Ishikawa (cell line): ENCODE data around the gene ANXA7.

Source experiments
- CEBPB ChIP-seq: IDR thresholded peaks from 2 replicates; pipeline ENCODE4 v1.6.1; 2012
- CREB1 ChIP-seq: IDR thresholded peaks from 2 replicates; pipeline ENCODE4 v1.6.1; 2012; ENCODE audit warnings: low read depth
- EGR1 ChIP-seq: IDR thresholded peaks from 2 replicates; pipeline ENCODE4 v1.6.1; 2012
- EP300 ChIP-seq: IDR thresholded peaks from 2 replicates; pipeline ENCODE4 v1.6.1; 2012; ENCODE audit warnings: borderline replicate concordance
- FOXM1 ChIP-seq: IDR thresholded peaks from 2 replicates; pipeline ENCODE4 v1.6.1; 2012; ENCODE audit warnings: low read depth, borderline replicate concordance
- MAX ChIP-seq: IDR thresholded peaks from 2 replicates; pipeline ENCODE4 v1.6.1; 2012
- NFIC ChIP-seq: IDR thresholded peaks from 2 replicates; pipeline ENCODE4 v1.6.1; 2012
- RAD21 ChIP-seq: IDR thresholded peaks from 2 replicates; pipeline ENCODE4 v1.6.1; 2012; ENCODE audit warnings: low read depth
- REST ChIP-seq: IDR thresholded peaks from 2 replicates; pipeline ENCODE4 v1.6.1; 2012; ENCODE audit warnings: low read depth, mild to moderate bottlenecking
- TAF1 ChIP-seq: IDR thresholded peaks from 2 replicates; pipeline ENCODE4 v1.6.1; 2012; ENCODE audit warnings: low read depth, mild to moderate bottlenecking
- TCF12 ChIP-seq: IDR thresholded peaks from 2 replicates; pipeline ENCODE4 v1.6.1; 2012; ENCODE audit warnings: low read depth
- TEAD4 ChIP-seq: IDR thresholded peaks from 2 replicates; pipeline ENCODE4 v1.6.1; 2012
- YY1 ChIP-seq: IDR thresholded peaks from 2 replicates; pipeline ENCODE4 v1.6.1; 2012; ENCODE audit warnings: low read depth
- ZBTB7A ChIP-seq: IDR thresholded peaks from 2 replicates; pipeline ENCODE4 v1.6.1; 2012; ENCODE audit warnings: low read depth
- TF ChIP-seq, protein P1 (sequence below): IDR thresholded peaks from 2 replicates; pipeline ENCODE4 v1.6.1; 2012

Gene ANXA7

DNA sequence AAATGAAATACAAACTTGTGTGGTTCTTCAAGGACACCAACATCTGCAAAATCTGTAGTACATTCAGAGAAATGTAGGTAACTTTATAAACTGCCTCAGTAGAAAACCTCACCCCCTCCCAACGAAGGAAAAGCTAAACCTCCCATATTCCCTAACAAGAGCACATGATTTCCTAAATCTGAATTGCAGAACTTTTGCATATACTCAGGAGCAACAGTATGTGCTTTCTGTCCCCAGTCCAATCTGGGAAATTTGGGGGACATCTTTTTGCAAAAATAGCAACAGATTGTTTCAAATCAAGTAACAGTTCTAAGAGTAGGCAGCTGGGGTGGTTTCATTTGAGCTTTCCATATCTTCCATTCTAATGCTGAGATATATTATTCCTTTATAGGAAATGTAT is 35.3 kb upstream of the ANXA7 start:
- TF ChIP-seq TCF12: no peak
- TF ChIP-seq YY1: no peak
- no peak for TF ChIP-seq EGR1
- TF ChIP-seq TEAD4: no peak
- TF ChIP-seq, protein P1, sequence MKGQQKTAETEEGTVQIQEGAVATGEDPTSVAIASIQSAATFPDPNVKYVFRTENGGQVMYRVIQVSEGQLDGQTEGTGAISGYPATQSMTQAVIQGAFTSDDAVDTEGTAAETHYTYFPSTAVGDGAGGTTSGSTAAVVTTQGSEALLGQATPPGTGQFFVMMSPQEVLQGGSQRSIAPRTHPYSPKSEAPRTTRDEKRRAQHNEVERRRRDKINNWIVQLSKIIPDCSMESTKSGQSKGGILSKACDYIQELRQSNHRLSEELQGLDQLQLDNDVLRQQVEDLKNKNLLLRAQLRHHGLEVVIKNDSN: no peak
- TF ChIP-seq EP300: no peak
- TF ChIP-seq RAD21: no peak
- no peak for TF ChIP-seq FOXM1
- no peak for TF ChIP-seq CREB1
- TF ChIP-seq MAX: no peak
- no peak for TF ChIP-seq ZBTB7A
- TF ChIP-seq CEBPB: no peak
- TF ChIP-seq NFIC: no peak
- no peak for TF ChIP-seq TAF1
- no peak for TF ChIP-seq REST

GRCh38 chr10:73448384-73448783 is 34.5 kb upstream of the ANXA7 start:
- TF ChIP-seq MAX (no peak), REST (no peak), FOXM1 (no peak), TAF1 (no peak), CEBPB (no peak), TCF12 (no peak), NFIC (no peak), YY1 (no peak), CREB1 (no peak), ZBTB7A (no peak), TEAD4 (no peak), EP300 (no peak), RAD21 (no peak), EGR1 (no peak)
- TF ChIP-seq, protein P1: no peak

- no peak for TF ChIP-seq CREB1
- TF ChIP-seq FOXM1: no peak
- TF ChIP-seq REST: no peak
- TF ChIP-seq, protein P1: no peak
- no peak for TF ChIP-seq CEBPB
- TF ChIP-seq RAD21: no peak
- no peak for TF ChIP-seq MAX
- TF ChIP-seq YY1: no peak
- no peak for TF ChIP-seq TCF12
Measured at GRCh38 chr10:73446926-73447325, 33.1 kb upstream of the ANXA7 start.

DNA sequence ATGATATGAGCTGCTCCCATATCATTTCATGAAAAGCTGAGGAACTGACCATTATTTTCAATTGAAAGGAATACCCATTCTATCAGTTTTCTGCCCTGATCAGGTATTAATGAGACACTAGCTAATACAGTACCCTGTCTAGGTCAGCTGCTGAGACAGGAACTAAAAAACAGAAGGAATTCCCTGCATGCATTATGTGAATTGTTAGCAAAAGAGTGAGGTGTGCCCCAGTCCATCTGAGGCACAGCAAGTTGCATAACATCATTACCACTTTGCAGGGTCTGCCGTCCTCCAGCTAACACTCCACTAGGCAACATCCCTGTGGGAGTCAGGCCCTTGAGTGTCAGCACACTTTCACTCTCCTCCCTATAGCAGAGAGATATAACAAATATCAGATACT is 30.6 kb upstream of the ANXA7 start:
- TF ChIP-seq ZBTB7A (no peak), REST (no peak), TEAD4 (no peak), MAX (no peak), CEBPB (no peak), EP300 (no peak), YY1 (no peak), TCF12 (no peak), NFIC (no peak), RAD21 (no peak), CREB1 (no peak), FOXM1 (no peak), EGR1 (no peak), TAF1 (no peak)
- TF ChIP-seq, protein P1: no peak
